GOT3 (cell line): ENCODE measurements around the gene IFNA10.
"Not testable (repeated sequence)": the region's sequence is repeated elsewhere in the genome, so short reads cannot be mapped to it uniquely, and the experiment has no call there.

ENCODE experiments used
- DNase-seq: peaks from one replicate; lab custom pipeline; 2025; ENCODE audit warnings: mixed read lengths; lab: John Stamatoyannopoulos, UW

IFNA10 gene

GRCh38 chr9:21194867-21195776, 11.8 kb downstream of the IFNA10 start:
- not testable (repeated sequence) for DNase-seq

GRCh38 chr9:21187487-21187886, 19.5 kb downstream of the IFNA10 start, which contains the start of gene IFNA4:
IFNA4 (minus strand) TSS chr9:21187587; CDS start chr9:21187531, 56 bp downstream.
- DNase-seq = not testable (repeated sequence)

GRCh38 chr9:21182810-21183736, 23.9 kb downstream of the IFNA10 start:
- DNase-seq = not testable (repeated sequence)

GRCh38 chr9:21174671-21175070, 32.3 kb downstream of the IFNA10 start:
- no peak for DNase-seq

- no peak for DNase-seq
Measured at GRCh38 chr9:21172156-21172555, 34.8 kb downstream of the IFNA10 start.

- no peak for DNase-seq
Measured at GRCh38 chr9:21171351-21171750, 35.6 kb downstream of the IFNA10 start.

- DNase-seq = not testable (repeated sequence)
Measured at GRCh38 chr9:21166560-21166959, 40.4 kb downstream of the IFNA10 start, which contains the start of gene IFNA21. IFNA21 (minus strand) TSS chr9:21166660; CDS start chr9:21166612, 48 bp downstream.

- DNase-seq = no peak
Measured at GRCh38 chr9:21165516-21165915, 41.4 kb downstream of the IFNA10 start.

- no peak for DNase-seq
Measured at GRCh38 chr9:21160178-21160577, 46.8 kb downstream of the IFNA10 start.
